Mammary microvascular endothelial cell (primary cell): ENCODE results near the gene HIRA. TPM values are rescaled to one million over a fixed set of nuclear protein-coding genes. Genes with fewer than 3 reads are reported as not detected.

Source experiments
- total RNA-seq: library from RNA; depleted of rRNA; stranded (reverse); fragments of >200 nt; gene quantifications from 2 replicates; pipeline ENCODE4 v1.2.3, GENCODE V29; 2015

The HIRA gene, protein sequence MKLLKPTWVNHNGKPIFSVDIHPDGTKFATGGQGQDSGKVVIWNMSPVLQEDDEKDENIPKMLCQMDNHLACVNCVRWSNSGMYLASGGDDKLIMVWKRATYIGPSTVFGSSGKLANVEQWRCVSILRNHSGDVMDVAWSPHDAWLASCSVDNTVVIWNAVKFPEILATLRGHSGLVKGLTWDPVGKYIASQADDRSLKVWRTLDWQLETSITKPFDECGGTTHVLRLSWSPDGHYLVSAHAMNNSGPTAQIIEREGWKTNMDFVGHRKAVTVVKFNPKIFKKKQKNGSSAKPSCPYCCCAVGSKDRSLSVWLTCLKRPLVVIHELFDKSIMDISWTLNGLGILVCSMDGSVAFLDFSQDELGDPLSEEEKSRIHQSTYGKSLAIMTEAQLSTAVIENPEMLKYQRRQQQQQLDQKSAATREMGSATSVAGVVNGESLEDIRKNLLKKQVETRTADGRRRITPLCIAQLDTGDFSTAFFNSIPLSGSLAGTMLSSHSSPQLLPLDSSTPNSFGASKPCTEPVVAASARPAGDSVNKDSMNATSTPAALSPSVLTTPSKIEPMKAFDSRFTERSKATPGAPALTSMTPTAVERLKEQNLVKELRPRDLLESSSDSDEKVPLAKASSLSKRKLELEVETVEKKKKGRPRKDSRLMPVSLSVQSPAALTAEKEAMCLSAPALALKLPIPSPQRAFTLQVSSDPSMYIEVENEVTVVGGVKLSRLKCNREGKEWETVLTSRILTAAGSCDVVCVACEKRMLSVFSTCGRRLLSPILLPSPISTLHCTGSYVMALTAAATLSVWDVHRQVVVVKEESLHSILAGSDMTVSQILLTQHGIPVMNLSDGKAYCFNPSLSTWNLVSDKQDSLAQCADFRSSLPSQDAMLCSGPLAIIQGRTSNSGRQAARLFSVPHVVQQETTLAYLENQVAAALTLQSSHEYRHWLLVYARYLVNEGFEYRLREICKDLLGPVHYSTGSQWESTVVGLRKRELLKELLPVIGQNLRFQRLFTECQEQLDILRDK
- total RNA-seq, result 15.2 and 17.7 TPM in 2 replicates

DNA sequence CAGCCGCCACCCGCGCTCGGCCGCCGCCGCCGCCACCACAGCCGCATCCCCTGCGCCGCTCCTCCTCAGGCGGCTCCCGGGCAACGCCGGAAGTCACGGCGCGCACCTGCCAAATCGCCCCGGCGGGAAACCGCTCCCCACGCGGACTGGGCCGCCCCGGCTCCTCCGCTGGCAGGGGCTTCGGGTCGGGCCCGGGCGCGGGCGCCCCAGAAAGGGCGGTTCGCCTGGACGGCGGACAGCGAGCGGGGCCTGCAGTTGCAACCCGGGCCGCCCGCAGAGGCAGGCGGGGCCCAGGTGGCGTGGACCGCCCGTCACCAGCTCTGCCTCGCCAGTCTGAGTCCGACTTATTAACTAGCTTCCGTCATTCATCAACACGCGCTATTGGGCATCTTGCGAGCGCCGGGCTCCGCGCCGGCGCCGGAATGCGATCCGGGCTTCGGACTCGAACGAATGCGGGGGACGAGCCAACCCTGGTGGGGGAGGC lies at the start of gene HIRA:
Gene HIRA, minus strand, starts transcription at position 85 of the 484 bp plus-strand sequence. CDS start 257 bp downstream, outside the sequence.

DNA sequence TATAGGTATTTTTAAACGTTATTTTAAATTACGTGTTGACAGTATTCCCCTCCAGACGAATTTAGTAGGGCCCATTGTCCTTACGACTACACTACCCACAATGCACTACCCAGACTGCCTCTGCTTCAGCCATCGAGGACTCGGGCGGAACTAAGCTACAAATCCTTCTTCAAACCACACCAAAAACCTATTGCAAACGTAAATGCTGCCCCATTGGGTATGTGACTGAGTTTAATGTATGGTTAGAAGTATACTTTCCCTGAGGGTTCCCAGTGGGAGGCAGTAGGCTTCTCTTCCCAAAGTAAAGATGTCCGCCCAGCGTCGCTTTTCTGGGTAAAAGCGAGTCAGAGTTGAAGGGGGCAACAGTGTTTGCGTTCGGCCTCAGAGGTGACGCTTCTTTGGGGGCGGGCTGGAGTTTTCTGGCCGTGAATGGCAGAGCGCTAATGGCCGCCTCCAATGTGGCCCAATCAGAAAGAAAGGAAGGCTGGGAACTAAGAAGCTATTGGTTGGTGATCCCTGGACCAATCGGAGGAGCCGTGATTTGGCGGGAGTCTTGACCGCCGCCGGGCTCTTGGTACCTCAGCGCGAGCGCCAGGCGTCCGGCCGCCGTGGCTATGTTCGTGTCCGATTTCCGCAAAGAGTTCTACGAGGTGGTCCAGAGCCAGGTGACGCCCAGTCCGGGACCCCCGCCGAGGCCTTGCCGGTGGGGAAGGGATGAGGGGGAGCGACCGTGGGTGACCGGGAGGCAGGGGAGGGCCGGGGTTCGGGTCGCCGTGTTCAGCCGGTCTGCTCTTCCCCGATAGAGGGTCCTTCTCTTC lies 48.0 kb upstream of the HIRA start, which contains the start of gene CDC45:
Gene CDC45, plus strand, starts transcription at position 566 of the 818 bp plus-strand sequence. Its CDS starts 49 bp downstream, at position 615.

DNA sequence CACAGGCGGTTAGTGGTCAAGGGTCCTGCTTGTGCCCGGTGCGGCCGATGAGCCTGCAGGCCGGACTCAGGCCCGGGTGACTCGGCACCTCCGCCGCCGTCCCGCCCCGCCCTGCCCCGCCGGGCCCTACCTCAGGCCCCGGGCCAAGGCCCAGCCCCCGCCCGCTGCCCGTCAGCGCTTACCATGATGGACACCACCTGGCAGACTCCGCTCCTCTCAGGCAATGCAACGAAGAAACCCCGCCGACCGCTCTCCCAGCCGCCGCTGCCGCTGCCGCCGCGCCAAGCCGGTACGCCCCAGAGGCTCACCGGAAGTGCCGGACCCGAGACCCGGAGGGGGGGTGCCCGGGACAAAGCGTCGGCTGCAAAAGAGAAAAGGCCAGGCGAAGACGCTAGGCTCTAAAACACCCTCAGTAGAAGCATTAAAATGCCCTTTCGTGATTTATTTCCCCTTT lies 47.4 kb upstream of the HIRA start, which contains the start of gene UFD1:
Gene UFD1, minus strand, starts transcription at position 293 of the 454 bp plus-strand sequence. Its CDS starts 108 bp downstream, at position 185.

DNA sequence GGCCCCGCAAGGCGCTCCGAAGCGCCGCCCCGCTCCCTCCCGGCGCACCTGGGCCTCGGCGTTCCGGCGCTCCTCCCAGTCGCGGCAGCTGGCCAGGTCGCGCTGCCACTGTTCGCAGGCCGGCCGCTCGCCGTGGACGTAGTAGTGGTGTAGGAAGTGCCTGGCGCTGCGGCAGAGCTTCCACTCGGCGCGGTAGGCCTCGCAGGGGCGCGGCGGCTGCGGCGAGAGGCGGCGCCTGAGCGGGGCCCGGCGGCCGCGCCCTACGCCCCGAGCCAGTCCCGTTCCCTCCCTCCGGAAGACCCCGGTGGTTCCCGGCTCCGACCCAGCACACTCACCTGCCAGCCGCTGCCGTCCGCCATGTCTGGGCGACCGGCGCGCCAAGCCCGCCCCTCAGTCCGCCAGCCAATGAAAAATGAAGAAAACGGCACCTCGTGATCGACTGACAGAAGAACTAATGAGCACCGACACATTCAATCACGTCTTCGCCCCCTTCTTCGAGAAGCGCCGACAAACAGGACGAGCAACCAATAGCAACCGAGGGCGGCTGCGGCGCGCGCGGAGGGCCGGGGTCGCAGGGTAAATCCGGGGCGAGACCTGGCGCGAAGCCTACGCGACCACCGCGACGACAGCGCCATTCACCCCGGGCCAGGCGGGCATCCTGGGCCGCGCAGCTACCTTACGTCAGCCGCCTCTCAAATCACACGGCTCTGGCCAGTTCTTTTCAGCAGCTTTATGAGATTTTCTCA lies 16.0 kb upstream of the HIRA start, which contains the start of gene C22orf39:
Gene C22orf39, minus strand, starts transcription at position 382 of the 746 bp plus-strand sequence. Its CDS starts 23 bp downstream, at position 359.

DNA sequence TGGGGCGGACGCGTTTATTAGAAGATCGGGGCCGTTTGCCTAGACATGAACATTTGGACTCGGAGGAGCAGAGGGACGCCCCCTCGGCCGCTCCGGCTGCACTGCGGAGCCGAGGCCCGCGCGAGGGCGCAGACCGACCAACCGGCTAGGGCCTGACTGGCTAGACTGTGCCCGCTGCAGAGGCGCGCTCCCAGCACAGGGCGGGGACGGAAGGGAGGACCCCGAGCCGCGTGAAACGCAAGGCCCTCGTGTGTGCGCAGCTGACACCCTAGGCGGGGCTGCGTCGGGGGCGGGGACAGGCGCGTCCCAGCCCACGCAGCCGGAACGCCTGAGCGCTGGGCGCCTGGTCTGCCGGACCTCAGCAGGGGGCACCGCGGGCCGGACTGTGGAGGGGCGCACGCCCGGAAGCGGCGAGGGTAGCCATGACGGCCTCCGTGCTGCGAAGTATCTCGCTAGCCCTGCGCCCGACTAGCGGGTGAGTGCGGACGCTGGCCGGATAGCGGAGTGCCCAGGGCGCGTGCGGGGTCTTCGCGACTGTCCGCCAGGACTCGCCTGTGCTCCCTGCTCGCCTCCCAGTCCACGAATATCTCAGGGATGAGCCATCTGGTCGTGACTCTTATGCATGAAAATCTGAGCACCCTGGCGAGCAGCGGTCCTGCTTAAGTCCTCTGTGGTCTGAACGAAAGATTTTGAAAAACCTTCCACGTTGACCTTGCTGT lies 759 bp upstream of the HIRA start, which contains the start of gene MRPL40:
Gene MRPL40, plus strand, starts transcription at position 413 of the 719 bp plus-strand sequence. Its CDS starts 10 bp downstream, at position 423.

DNA sequence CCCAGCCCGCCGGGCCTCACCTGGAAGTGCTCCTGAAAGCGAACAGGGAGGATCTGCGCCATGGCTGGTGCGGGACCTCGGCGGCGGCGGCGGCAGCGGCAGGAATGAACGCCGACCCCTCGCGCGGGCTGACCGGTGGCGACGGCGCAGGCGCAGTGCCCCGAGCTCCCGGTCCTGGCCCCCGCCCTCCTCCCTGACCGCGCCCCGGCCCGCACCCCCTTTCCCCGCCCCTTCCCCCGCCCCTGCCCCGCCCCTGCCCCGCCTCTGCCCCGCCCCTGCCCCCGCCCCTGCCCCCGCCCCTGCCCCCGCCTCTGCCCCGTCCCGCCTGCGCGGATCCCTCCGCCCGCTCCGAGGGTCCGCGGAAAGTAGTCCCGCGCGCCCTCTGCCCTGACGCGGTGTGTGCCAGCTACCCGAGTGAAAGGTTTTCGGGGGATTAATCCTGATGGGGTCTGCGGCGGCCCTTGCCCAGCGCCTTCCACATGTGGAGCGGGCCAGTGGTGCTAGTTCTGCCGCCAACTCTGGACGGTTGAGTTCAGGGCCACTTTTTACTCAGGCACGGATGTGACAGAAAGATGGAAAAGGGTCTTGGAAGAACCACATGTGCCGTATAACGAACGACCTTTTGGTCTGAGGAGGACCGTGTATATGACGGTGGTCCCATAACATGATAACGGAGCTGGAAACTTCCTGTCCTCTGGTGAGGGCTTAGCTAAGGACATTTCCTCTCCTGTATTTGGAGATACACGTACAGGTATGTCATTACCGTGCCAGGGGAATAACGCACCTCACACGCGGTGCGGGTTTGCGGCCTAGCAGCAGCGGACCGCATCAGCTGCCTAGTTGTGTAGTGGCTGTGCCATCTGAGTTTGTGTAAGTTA lies 139.7 kb downstream of the HIRA start, which contains the start of gene CLTCL1:
Gene CLTCL1, minus strand, starts transcription at position 140 of the 878 bp plus-strand sequence. Its CDS starts 78 bp downstream, at position 62.

Other genes starting within 250 kb of the HIRA start
- 2.4 and 3.5 TPM in 2 replicates for gene CLTCL1, start 140.0 kb downstream of the HIRA start, total RNA-seq
- gene MRPL40, start 812 bp upstream of the HIRA start, total RNA-seq, result 39.1 and 46.2 TPM in 2 replicates
- 24.0 and 24.2 TPM in 2 replicates for gene C22orf39, start 16.0 kb upstream of the HIRA start, total RNA-seq
- 68.5 and 85.9 TPM in 2 replicates for gene UFD1, start 47.5 kb upstream of the HIRA start, total RNA-seq
- gene CDC45, start 48.2 kb upstream of the HIRA start, total RNA-seq, result 39.4 and 43.0 TPM in 2 replicates
- 889 and 919 TPM in 2 replicates for gene CLDN5, start 92.7 kb upstream of the HIRA start, total RNA-seq